CD14-positive monocyte (primary cell): ENCODE data around the gene KNDC1. TPM values are rescaled to one million over a fixed set of nuclear protein-coding genes. Genes with fewer than 3 reads are reported as not detected.

Experiments
- DNase-seq, 3 donors: peaks; one replicate each; pipeline ENCODE4 v3.0.0-alpha.2; 2011 to 2022
- H2AFZ ChIP-seq: 2 replicates; pipeline ENCODE4 v1.6.0; 2012; ENCODE audit warnings: mild to moderate bottlenecking, low read depth, low read length, inconsistent platforms; ENCODE audit not compliant: insufficient read depth, poor library complexity, severe bottlenecking
- H3K27ac ChIP-seq, 2 donors: 1 replicate in 1 of 2; 2 replicates in 1 of 2; pipeline ENCODE4 v1.5.1; 2012 to 2013; ENCODE audit warnings: low read length in 2 of 2, control low read depth in 1 of 2, inconsistent platforms in 1 of 2, low read depth in 1 of 2, mild to moderate bottlenecking in 1 of 2
- H3K27me3 ChIP-seq, 2 donors: one replicate each; pipeline versions ENCODE4 v1.6.0 to v1.6.1; 2011 to 2013; ENCODE audit warnings: low read length in 2 of 2; ENCODE audit not compliant: control insufficient read depth in 2 of 2, insufficient read depth in 2 of 2
- H3K36me3 ChIP-seq, 2 donors: replicated peaks in 1 of 2; 1 replicate in 1 of 2; 2 replicates in 1 of 2; pipeline versions ENCODE4 v1.5.1 to v1.6.1; 2012 to 2013; ENCODE audit warnings: low read length in 2 of 2, control low read depth in 1 of 2, inconsistent platforms in 1 of 2, mild to moderate bottlenecking in 1 of 2; ENCODE audit not compliant: insufficient read depth in 2 of 2, control insufficient read depth in 1 of 2
- H3K4me1 ChIP-seq, 2 donors: 1 replicate in 1 of 2; 2 replicates in 1 of 2; pipeline versions ENCODE4 v1.5.1 to v1.6.1; 2012 to 2013; ENCODE audit warnings: low read length in 2 of 2, control low read depth in 1 of 2, inconsistent platforms in 1 of 2, mild to moderate bottlenecking in 1 of 2, moderate library complexity in 1 of 2; ENCODE audit not compliant: insufficient read depth in 2 of 2, control insufficient read depth in 1 of 2
- H3K4me2 ChIP-seq: replicated peaks from 2 replicates; pipeline ENCODE3; 2012; ENCODE audit warnings: low read length, moderate library complexity, mild to moderate bottlenecking; ENCODE audit not compliant: poor library complexity, severe bottlenecking; ENCODE audit errors: extremely low read depth
- H3K4me3 ChIP-seq, 3 experiments: fragments of 200-600 bp in 1 of 3; sonication (generic) in 1 of 3; replicated peaks in 1 of 3; 1 replicate in 2 of 3; 2 replicates in 1 of 3; pipeline ENCODE4 v1.5.1; 2011 to 2013; ENCODE audit warnings: low read length in 3 of 3, mild to moderate bottlenecking in 3 of 3, control low read depth in 2 of 3, low read depth in 2 of 3, inconsistent platforms in 1 of 3, moderate library complexity in 1 of 3
- H3K79me2 ChIP-seq: 2 replicates; pipeline ENCODE4 v1.6.0; 2012; ENCODE audit warnings: mild to moderate bottlenecking, control low read depth, inconsistent platforms, low read length, moderate library complexity; ENCODE audit not compliant: insufficient read depth
- H3K9ac ChIP-seq: 2 replicates; pipeline ENCODE4 v1.6.0; 2017; ENCODE audit warnings: low read length, mild to moderate bottlenecking; ENCODE audit not compliant: insufficient read depth, poor library complexity, severe bottlenecking
- H3K9me3 ChIP-seq, 2 donors: replicated peaks in 1 of 2; 1 replicate in 1 of 2; 2 replicates in 1 of 2; pipeline versions ENCODE4 v1.5.1 to v1.6.1; 2012 to 2013; ENCODE audit warnings: low read length in 2 of 2, control low read depth in 1 of 2; ENCODE audit not compliant: control insufficient read depth in 1 of 2, insufficient read depth in 1 of 2
- H4K20me1 ChIP-seq: 2 replicates; pipeline ENCODE4 v1.6.0; 2012; ENCODE audit warnings: mild to moderate bottlenecking, low read length, control low read depth, moderate library complexity; ENCODE audit not compliant: insufficient read depth
- H3K27ac Mint-ChIP-seq, 7 donors: one replicate each; pipeline ENCODE4 v1.8.0; 2020; ENCODE audit warnings: mild to moderate bottlenecking in 7 of 7, mixed read lengths in 7 of 7, moderate library complexity in 6 of 7, inconsistent platforms in 2 of 7
- H3K27me3 Mint-ChIP-seq, 3 donors: one replicate each; pipeline ENCODE4 v1.8.0; 2021 to 2022; ENCODE audit warnings: low read depth in 3 of 3, mild to moderate bottlenecking in 3 of 3, mixed read lengths in 3 of 3, moderate library complexity in 3 of 3, inconsistent platforms in 1 of 3
- H3K36me3 Mint-ChIP-seq, 2 donors: one replicate each; pipeline ENCODE4 v1.8.0; 2020; ENCODE audit warnings: mixed read lengths in 2 of 2, inconsistent platforms in 1 of 2, mild to moderate bottlenecking in 1 of 2
- H3K4me1 Mint-ChIP-seq: one replicate; pipeline ENCODE4 v1.8.0; 2020; ENCODE audit warnings: mild to moderate bottlenecking, mixed read lengths
- H3K4me3 Mint-ChIP-seq, 2 donors: one replicate each; pipeline ENCODE4 v1.8.0; 2020; ENCODE audit warnings: mild to moderate bottlenecking in 2 of 2, mixed read lengths in 2 of 2, moderate library complexity in 1 of 2
- H3K9me3 Mint-ChIP-seq, 7 donors: one replicate each; pipeline ENCODE4 v1.8.0; 2020 to 2022; ENCODE audit warnings: mixed read lengths in 7 of 7, mild to moderate bottlenecking in 6 of 7, moderate library complexity in 6 of 7, inconsistent platforms in 2 of 7
- CTCF ChIP-seq: fragments of 200-600 bp; IDR thresholded peaks from one replicate; pipeline ENCODE4 v1.8.0; 2022; ENCODE audit warnings: antibody characterized with exemption, mild to moderate bottlenecking
- WGBS: methylation state at CpG from one replicate; pipeline ENCODE4 v1.1.5; 2013; ENCODE audit warnings: missing lambda C conversion rate; ENCODE audit not compliant: insufficient coverage; 5-methylcytosine and 5-hydroxymethylcytosine counted together
- intact Hi-C, 2 donors: fragments of 100-400 bp; cut with micrococcal nuclease; formaldehyde crosslinking; loops; one replicate each; pipeline versions ENCODE4 v1.15.0 to v1.15.1; 2023
- polyA plus RNA-seq, 3 donors: library from polyadenylated mRNA; depleted of rRNA in 1 of 3; unstranded in 2 of 3; stranded (reverse) in 1 of 3; fragments of 300-500 nt in 2 of 3; fragments of >200 nt in 1 of 3; fragmentation: Illumina TruSeq in 2 of 3; gene quantifications; 1 replicate in 2 of 3; 2 replicates in 1 of 3; pipeline ENCODE4 v1.2.3, GENCODE V29; 2012 to 2021

KNDC1 gene
- polyA plus RNA-seq, 3 donors, result 0.22 to 0.80 TPM; not detected in 1

- no peak overlapping the region for H3K4me3 Mint-ChIP-seq
- peaks cover 0 to 3% (median 2%) of the 10 kb centered on the region in 3 donors for H3K27me3 Mint-ChIP-seq
- 93% methylated on average over 24 of the region's 31 CpGs for WGBS
- no peak overlapping the region for H3K4me3 ChIP-seq
- H3K4me1 Mint-ChIP-seq, result no peaks in the 10 kb centered on the region
- no peaks in the 10 kb centered on the region for H4K20me1 ChIP-seq
- intact Hi-C loops, result no loop called here
- no peak overlapping the region for H3K4me2 ChIP-seq
- no peaks in the 10 kb centered on the region for H3K36me3 Mint-ChIP-seq
- H3K36me3 ChIP-seq, result no peaks in the 10 kb centered on the region
- H3K4me1 ChIP-seq, result no peaks in the 10 kb centered on the region
- DNase-seq, result no peak
- no peak overlapping the region for H3K9ac ChIP-seq
- no peak overlapping the region for H2AFZ ChIP-seq
- no peak for TF ChIP-seq CTCF
- H3K27me3 ChIP-seq, result no peaks in the 10 kb centered on the region
- no peaks in the 10 kb centered on the region for H3K9me3 ChIP-seq
- H3K27ac ChIP-seq, result no peak overlapping the region
- H3K9me3 Mint-ChIP-seq, result no peaks in the 10 kb centered on the region
- no peaks in the 10 kb centered on the region for H3K79me2 ChIP-seq
- H3K27ac Mint-ChIP-seq, result no peak overlapping the region
Measured at GRCh38 chr10:133203652-133204195, 43.7 kb downstream of the KNDC1 start.

GRCh38 chr10:133204226-133205015, 44.4 kb downstream of the KNDC1 start:
- intact Hi-C loops, result no loop called here
- no peaks in the 10 kb centered on the region for H4K20me1 ChIP-seq
- WGBS, result 94% methylated on average over 37 of the region's 38 CpGs

More at GRCh38 chr10:133204226-133205015, 44.4 kb downstream of the KNDC1 start:
- H3K4me3 Mint-ChIP-seq, result no peak overlapping the region
- H3K4me1 ChIP-seq, result no peaks in the 10 kb centered on the region
- H3K36me3 ChIP-seq, result no peaks in the 10 kb centered on the region
- no peak for DNase-seq
- H3K27me3 ChIP-seq, result no peaks in the 10 kb centered on the region
- no peak overlapping the region for H2AFZ ChIP-seq
- H3K4me3 ChIP-seq, result no peak overlapping the region
- no peaks in the 10 kb centered on the region for H3K9me3 Mint-ChIP-seq
- H3K4me2 ChIP-seq, result no peak overlapping the region
- H3K79me2 ChIP-seq, result no peaks in the 10 kb centered on the region
- peaks cover 0 to 3% (median 2%) of the 10 kb centered on the region in 3 donors for H3K27me3 Mint-ChIP-seq
- no peaks in the 10 kb centered on the region for H3K4me1 Mint-ChIP-seq
- no peak overlapping the region for H3K27ac ChIP-seq
- H3K9me3 ChIP-seq, result no peaks in the 10 kb centered on the region
- H3K9ac ChIP-seq, result no peak overlapping the region
- TF ChIP-seq CTCF, result no peak
- H3K27ac Mint-ChIP-seq, result no peak overlapping the region
- H3K36me3 Mint-ChIP-seq, result no peaks in the 10 kb centered on the region
